Adrenal gland (tissue), 12 donors: ENCODE results near the gene NCBP2. TPM values are rescaled to one million over a fixed set of nuclear protein-coding genes. Genes with fewer than 3 reads are reported as not detected.

ENCODE experiments used
- DNase-seq, 7 donors: peaks; one replicate each; pipeline ENCODE4 v3.0.0-alpha.2; 2019 to 2020
- H3K27ac ChIP-seq, 5 donors: fragments of 200-600 bp; sonication (generic) in 4 of 5; 1 replicate in 3 of 5; 2 replicates in 2 of 5; pipeline versions ENCODE4 v1.5.1 to v1.8.0; 2016 to 2020; ENCODE audit warnings: mild to moderate bottlenecking in 1 of 5
- H3K27me3 ChIP-seq: fragments of 200-600 bp; 2 replicates; pipeline ENCODE4 v1.8.0; 2021
- H3K36me3 ChIP-seq, 2 donors: fragments of 200-600 bp; replicated peaks in 1 of 2; 1 replicate in 1 of 2; 2 replicates in 1 of 2; pipeline versions ENCODE4 v1.5.1 to v1.8.0; 2018 to 2022
- H3K4me1 ChIP-seq, 2 donors: fragments of 200-600 bp; replicated peaks in 1 of 2; 1 replicate in 1 of 2; 2 replicates in 1 of 2; pipeline versions ENCODE4 v1.5.1 to v1.8.0; 2018 to 2021
- H3K4me3 ChIP-seq, 4 donors: fragments of 200-600 bp; sonication (generic) in 3 of 4; one replicate each; pipeline ENCODE4 v1.5.1; 2016 to 2018
- H3K9me3 ChIP-seq, 3 donors: fragments of 200-600 bp; sonication (generic) in 1 of 3; replicated peaks in 1 of 3; 1 replicate in 2 of 3; 2 replicates in 1 of 3; pipeline versions ENCODE4 v1.5.1 to v1.8.0; 2016 to 2021
- CTCF ChIP-seq, 6 experiments: fragments of 450-650 bp in 4 of 6; fragments of 200-600 bp in 2 of 6; sonication (generic) in 1 of 6; IDR thresholded peaks; 1 replicate in 5 of 6; 2 replicates in 1 of 6; pipeline versions ENCODE4 v1.5.1 to v1.8.0; 2016 to 2021; ENCODE audit warnings: antibody characterized with exemption in 6 of 6, mild to moderate bottlenecking in 2 of 6, moderate library complexity in 1 of 6
- POLR2A ChIP-seq, 2 donors: fragments of 450-650 bp; IDR thresholded peaks; one replicate each; pipeline ENCODE4 v1.6.1; 2017; ENCODE audit warnings: antibody characterized with exemption in 2 of 2, mild to moderate bottlenecking in 2 of 2, moderate library complexity in 1 of 2
- WGBS, 4 donors: extraction: QIAGEN DNeasy Blood & Tissue Kit in 2 of 4; methylation state at CpG; one replicate each; pipeline versions ENCODE4 v1.1.5 to v1.1.7; 2013 to 2017; 5-methylcytosine and 5-hydroxymethylcytosine counted together
- intact Hi-C, 2 donors: fragments of 100-400 bp; cut with DNase I; formaldehyde crosslinking; loops; one replicate each; pipeline versions ENCODE4 v1.14.1 to v1.15.0; 2022 to 2023
- polyA plus RNA-seq, 3 donors: library from polyadenylated mRNA; stranded (reverse); fragments of 200-250 nt in 2 of 3; fragments of 350-450 nt in 1 of 3; fragmentation: Illumina TruSeq in 1 of 3; extraction: RNeasy Lipid Tissue Mini Kit (QIAGEN cat#74804) in 1 of 3; gene quantifications; one replicate each; pipeline ENCODE4 v1.2.3, GENCODE V29; 2013 to 2014
- total RNA-seq, 9 donors: library from RNA; depleted of rRNA in 4 of 9; stranded (reverse); fragments of >200 nt in 4 of 9; fragments of 120-200 nt in 1 of 9; fragmentation: NEBNext Ultra II Directional in 1 of 9; extraction: Animal tissue kit (Norgen Biotek cat#: 25700) in 1 of 9; gene quantifications; one replicate each; pipeline versions ENCODE4 v1.1.0 to v1.2.4, GENCODE V29; 2013 to 2023
- donor health status: healthy with polysubstance abuse.
- donor health status: Bipolar disorder and iron deficiency.
- donor health status: DM: yes; HTN: yes; CAD: no.
- donor health status: DM: no; HTN: no; CAD: no.
- donor health status: DM: no; HTN: no; CAD: no.
- donor health status: DM: yes; HTN: yes; CAD: no.

The NCBP2 gene
- total and polyA plus RNA-seq, 12 donors, result 38.5 to 100 (median 56.7) TPM

- no peak for TF ChIP-seq POLR2A (IDR thresholded peaks at IDR 0.05)
- TF ChIP-seq CTCF (IDR thresholded peaks at IDR 0.05), result no peak
- no peaks in the 10 kb centered on the region for H3K9me3 ChIP-seq
- 77 to 81% (median 79%) methylated on average over 8 to 9 of the region's 9 CpGs for WGBS, 4 donors
These were observed 20.0 kb upstream of the NCBP2 start for GRCh38 chr3:196962108-196962929.

GRCh38 chr3:196954832-196955231, 12.5 kb upstream of the NCBP2 start:
- Histone ChIP-seq H3K27me3 (no peaks in the 10 kb centered on the region), H3K4me3 (no peak overlapping the region), H3K36me3 (no peaks in the 10 kb centered on the region), H3K9me3 (no peaks in the 10 kb centered on the region), H3K4me1 (no peaks in the 10 kb centered on the region), H3K27ac (no peak overlapping the region)
- TF ChIP-seq POLR2A (IDR thresholded peaks at IDR 0.05), result no peak
- no peak for TF ChIP-seq CTCF (IDR thresholded peaks at IDR 0.05)
- intact Hi-C loops, result no loop called here
- WGBS, 4 donors, result 76 to 85% (median 79%) methylated on average over 7 of the region's 7 CpGs
- DNase-seq, result no peak

More at GRCh38 chr3:196962108-196962929, 20.0 kb upstream of the NCBP2 start:
- peak in 1 of 7 donors; percentile 15 for DNase-seq
- Histone ChIP-seq H3K4me1 (no peaks in the 10 kb centered on the region), H3K4me3 (no peak overlapping the region), H3K27ac (no peak overlapping the region), H3K27me3 (no peaks in the 10 kb centered on the region), H3K36me3 (no peaks in the 10 kb centered on the region)
- intact Hi-C loops, result loop anchor here in 1 of 2 donors (10.0 kb wide), 1 partner anchor 118 kb away; no protein-coding TSS in a partner anchor

GRCh38 chr3:196951371-196951770, 9.0 kb upstream of the NCBP2 start:
- Histone ChIP-seq H3K27me3 (no peaks in the 10 kb centered on the region), H3K9me3 (no peaks in the 10 kb centered on the region), H3K27ac (no peak overlapping the region), H3K4me1 (no peaks in the 10 kb centered on the region), H3K36me3 (no peaks in the 10 kb centered on the region), H3K4me3 (no peak overlapping the region)
- 81 to 88% (median 85%) methylated on average over 3 of the region's 3 CpGs for WGBS, 4 donors
- intact Hi-C loops, result no loop called here
- DNase-seq, result no peak
- TF ChIP-seq CTCF (IDR thresholded peaks at IDR 0.05) (no peak), POLR2A (IDR thresholded peaks at IDR 0.05) (no peak)

GRCh38 chr3:196949750-196950149, 7.4 kb upstream of the NCBP2 start:
- intact Hi-C loops, result loop anchor here in 1 of 2 donors (10.0 kb wide), 1 partner anchor 75 kb away; no protein-coding TSS in a partner anchor
- no peak for TF ChIP-seq POLR2A (IDR thresholded peaks at IDR 0.05)
- no peak for TF ChIP-seq CTCF (IDR thresholded peaks at IDR 0.05)
- Histone ChIP-seq H3K27me3 (no peaks in the 10 kb centered on the region), H3K9me3 (no peaks in the 10 kb centered on the region), H3K4me3 (no peak overlapping the region), H3K4me1 (peaks cover 0 to under 1% of the 10 kb centered on the region in 2 donors), H3K36me3 (no peaks in the 10 kb centered on the region), H3K27ac (no peak overlapping the region)
- DNase-seq, result peak in 1 of 7 donors; percentile 24
- 75 to 83% (median 78%) methylated on average over 6 of the region's 6 CpGs for WGBS, 4 donors
